Mucosa of rectum (tissue), 2 donors: ENCODE results near the gene TRIAP1.
A peak's percentile ranks its signal among the peaks of the same experiment; 100 is the strongest.

Source experiments
- H3K27ac ChIP-seq, 2 donors: one replicate each; pipeline ENCODE4 v1.7.0; 2013; ENCODE audit warnings: inconsistent platforms in 2 of 2, low read depth in 2 of 2, low read length in 2 of 2
- H3K27me3 ChIP-seq, 2 donors: one replicate each; pipeline ENCODE4 v1.7.0; 2013; ENCODE audit warnings: low read length in 2 of 2; ENCODE audit not compliant: control insufficient read depth in 2 of 2, insufficient read depth in 2 of 2
- H3K36me3 ChIP-seq, 2 donors: one replicate each; pipeline ENCODE4 v1.7.0; 2013; ENCODE audit warnings: low read length in 2 of 2; ENCODE audit not compliant: control insufficient read depth in 2 of 2, insufficient read depth in 2 of 2
- H3K4me1 ChIP-seq, 2 donors: one replicate each; pipeline ENCODE4 v1.7.0; 2013; ENCODE audit warnings: low read length in 2 of 2, mild to moderate bottlenecking in 1 of 2; ENCODE audit not compliant: control insufficient read depth in 2 of 2, insufficient read depth in 2 of 2
- H3K4me3 ChIP-seq, 2 donors: one replicate each; pipeline ENCODE4 v1.7.0; 2013; ENCODE audit warnings: low read length in 2 of 2
- H3K9ac ChIP-seq, 2 donors: one replicate each; pipeline ENCODE4 v1.7.0; 2013; ENCODE audit warnings: low read length in 2 of 2, low read depth in 1 of 2, mild to moderate bottlenecking in 1 of 2
- H3K9me3 ChIP-seq, 2 donors: one replicate each; pipeline ENCODE4 v1.7.0; 2013; ENCODE audit warnings: low read length in 2 of 2; ENCODE audit not compliant: control insufficient read depth in 2 of 2
- donor health status: healthy.
- donor health status: Normal muscosa, but diverticular disease.

The TRIAP1 gene

DNA sequence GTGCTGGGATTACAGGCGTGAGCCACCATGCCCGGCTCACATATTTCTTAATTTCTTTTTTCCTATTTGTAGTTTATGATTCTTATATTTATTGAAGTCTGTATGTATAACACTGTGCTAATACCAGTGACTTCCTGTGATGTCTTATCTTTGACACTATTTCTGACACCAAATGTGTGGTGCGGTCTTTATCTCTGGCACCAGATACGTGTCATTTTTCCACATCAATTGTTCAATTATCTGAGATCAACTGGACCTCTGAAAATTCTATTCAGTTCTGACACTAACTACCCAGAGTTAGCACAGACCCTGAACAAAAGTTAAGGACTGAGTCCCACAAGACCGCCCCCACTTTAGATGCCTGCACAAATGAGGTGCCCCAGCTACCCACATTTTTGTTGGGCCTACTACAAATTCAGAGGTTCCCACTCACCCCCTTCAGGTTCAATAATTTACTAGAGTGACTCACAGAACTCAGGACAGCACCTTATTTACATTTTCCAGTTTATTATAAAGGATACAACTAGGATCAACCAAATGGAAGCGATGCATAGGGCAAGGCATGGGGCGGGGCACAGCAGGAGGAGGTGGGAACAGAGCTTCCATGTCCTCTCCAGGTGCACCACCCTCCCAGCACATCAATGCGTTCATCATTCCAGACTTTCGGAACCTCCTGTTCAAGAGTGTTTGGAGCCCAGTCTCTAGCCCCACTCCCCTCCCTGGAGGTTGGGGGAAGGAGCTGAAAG lies 35.0 kb upstream of the TRIAP1 start:
- H3K4me1 ChIP-seq, result peaks cover 0 to 2% of the 10 kb centered on the region in 2 donors
- H3K9me3 ChIP-seq, result no peaks in the 10 kb centered on the region
- no peaks in the 10 kb centered on the region for H3K27me3 ChIP-seq
- no peaks in the 10 kb centered on the region for H3K36me3 ChIP-seq
- H3K27ac ChIP-seq, result no peak overlapping the region
- no peak overlapping the region for H3K4me3 ChIP-seq
- no peak overlapping the region for H3K9ac ChIP-seq

DNA sequence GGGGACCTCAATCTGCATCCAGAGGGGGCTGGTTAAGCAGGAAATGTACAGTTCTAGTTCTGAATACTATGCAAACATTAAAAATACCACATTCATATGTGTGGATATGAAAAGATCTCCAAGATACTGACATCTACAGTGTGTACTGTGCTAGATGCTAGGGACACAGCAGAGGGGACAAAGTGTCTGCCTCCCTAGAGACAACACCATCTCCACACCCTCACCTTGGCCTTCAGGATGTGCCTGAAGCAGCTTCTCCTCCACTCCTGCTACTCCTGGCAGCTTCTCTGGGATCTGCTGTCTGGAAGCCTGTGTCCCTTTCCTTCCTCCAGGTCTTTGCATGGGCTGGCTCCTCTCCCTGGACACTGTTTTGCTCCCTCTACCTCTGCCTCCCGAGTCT lies 34.0 kb upstream of the TRIAP1 start:
- H3K27me3 ChIP-seq, result no peaks in the 10 kb centered on the region
- no peak overlapping the region for H3K9ac ChIP-seq
- H3K4me3 ChIP-seq, result no peak overlapping the region
- no peaks in the 10 kb centered on the region for H3K36me3 ChIP-seq
- H3K27ac ChIP-seq, result no peak overlapping the region
- peaks cover 0 to 2% of the 10 kb centered on the region in 2 donors for H3K4me1 ChIP-seq
- no peaks in the 10 kb centered on the region for H3K9me3 ChIP-seq

DNA sequence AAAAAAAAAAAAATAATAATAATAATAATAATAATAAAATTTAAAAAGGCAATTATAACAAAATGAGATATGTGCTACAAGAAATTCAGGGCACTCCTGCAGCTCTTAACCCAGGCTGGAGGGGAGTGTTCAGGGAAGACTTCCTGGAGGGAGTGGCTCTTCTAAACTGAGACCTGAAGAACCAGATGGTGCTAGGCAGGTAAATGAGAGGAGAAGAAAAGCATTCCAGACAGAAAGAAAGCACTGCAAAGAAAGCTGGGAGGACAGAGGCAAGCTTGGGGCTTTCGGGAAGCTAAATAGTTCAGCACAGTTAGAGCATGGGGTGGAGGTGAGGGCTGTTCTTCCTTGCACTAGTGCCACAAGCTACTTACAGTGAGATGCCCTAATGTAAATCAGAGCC lies 33.3 kb upstream of the TRIAP1 start:
- H3K9me3 ChIP-seq, result no peaks in the 10 kb centered on the region
- H3K27me3 ChIP-seq, result no peaks in the 10 kb centered on the region
- H3K36me3 ChIP-seq, result no peaks in the 10 kb centered on the region
- no peak overlapping the region for H3K27ac ChIP-seq
- H3K4me3 ChIP-seq, result no peak overlapping the region
- peaks cover 0 to 2% of the 10 kb centered on the region in 2 donors for H3K4me1 ChIP-seq
- no peak overlapping the region for H3K9ac ChIP-seq

DNA sequence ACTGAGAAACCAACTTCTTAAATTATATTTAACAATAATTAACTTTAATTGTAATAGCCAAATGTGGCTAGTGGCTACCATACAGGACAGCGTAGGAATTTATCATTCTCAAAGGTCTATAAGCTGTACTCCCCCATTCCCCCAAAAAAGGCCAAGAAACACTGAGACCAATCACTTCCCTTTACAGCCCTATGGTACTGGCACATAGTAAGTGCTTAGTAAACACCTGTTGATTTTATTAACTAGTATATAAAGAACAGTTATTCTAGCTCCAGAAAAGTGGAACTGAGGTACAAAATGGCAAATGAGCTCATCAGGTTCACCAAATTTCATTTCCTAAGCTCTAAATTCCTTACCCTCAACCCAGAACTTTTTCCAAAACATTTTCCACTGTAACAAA lies 29.5 kb upstream of the TRIAP1 start:
- H3K27me3 ChIP-seq, result no peaks in the 10 kb centered on the region
- H3K27ac ChIP-seq, result no peak overlapping the region
- H3K4me1 ChIP-seq, result no peaks in the 10 kb centered on the region

DNA sequence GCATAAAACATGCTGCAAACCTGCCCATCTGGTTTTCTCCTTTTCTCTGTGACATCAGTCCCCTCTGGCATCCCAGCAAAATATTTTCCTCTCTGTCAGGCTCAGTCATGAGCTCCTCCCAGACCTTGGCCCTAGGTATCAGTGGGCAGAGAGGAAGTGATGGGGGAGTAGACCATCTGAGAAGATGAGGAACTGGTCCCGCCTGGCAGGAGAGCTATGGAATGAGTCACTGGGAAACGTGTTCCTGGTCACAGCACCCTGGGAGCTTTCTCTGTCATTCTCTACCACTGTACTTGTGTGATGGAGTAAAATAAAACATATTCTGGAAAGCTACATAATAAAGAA lies 28.4 kb upstream of the TRIAP1 start:
- H3K9me3 ChIP-seq, result no peaks in the 10 kb centered on the region
- H3K9ac ChIP-seq, result no peak overlapping the region
- H3K27me3 ChIP-seq, result no peaks in the 10 kb centered on the region
- no peak overlapping the region for H3K27ac ChIP-seq
- peaks cover 7% of the 10 kb centered on the region in 2 donors for H3K4me1 ChIP-seq
- no peak overlapping the region for H3K4me3 ChIP-seq
- H3K36me3 ChIP-seq, result no peaks in the 10 kb centered on the region

More for the DNA sequence above, 29.5 kb upstream of the TRIAP1 start:
- no peaks in the 10 kb centered on the region for H3K36me3 ChIP-seq
- H3K4me3 ChIP-seq, result no peak overlapping the region
- no peak overlapping the region for H3K9ac ChIP-seq
- H3K9me3 ChIP-seq, result no peaks in the 10 kb centered on the region

DNA sequence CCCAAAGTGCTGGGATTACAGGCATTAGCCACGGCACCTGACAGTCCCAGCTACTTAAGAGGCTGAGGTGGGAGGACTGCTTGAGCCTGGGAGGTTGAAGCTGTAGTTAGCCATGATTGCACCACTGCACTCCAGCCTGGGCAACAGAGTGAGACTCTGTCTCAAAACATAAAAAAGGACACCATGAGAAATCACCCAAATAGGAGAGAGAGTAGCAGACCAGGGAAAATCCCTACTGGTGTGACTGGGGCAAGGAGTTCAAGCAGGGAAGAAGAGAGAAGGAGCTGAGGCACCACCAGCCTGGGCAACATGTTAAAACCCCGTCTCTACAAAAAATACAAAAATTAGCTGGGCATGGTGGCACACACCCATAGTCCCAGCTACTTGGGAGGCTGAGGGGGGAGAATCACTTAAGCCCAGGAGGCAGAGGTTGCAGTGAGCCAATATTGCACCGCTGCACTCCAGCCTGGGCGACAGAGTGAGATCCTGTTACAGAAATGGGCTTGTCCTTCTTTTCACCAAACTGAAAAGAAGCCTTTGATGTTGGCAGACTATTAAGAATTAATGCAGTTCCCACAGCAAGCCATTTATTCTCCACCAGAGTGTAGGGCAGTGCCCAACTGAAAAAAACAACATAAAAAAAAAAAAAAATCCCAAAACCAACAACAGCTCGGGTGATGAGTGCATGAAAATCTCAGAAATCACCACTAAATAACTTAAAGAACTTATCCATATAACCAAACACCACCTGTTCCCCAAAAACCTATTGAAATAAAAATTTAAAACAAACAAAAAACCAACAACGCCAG lies 27.8 kb upstream of the TRIAP1 start:
- Histone ChIP-seq H3K4me1 (peaks cover 7% of the 10 kb centered on the region in 2 donors), H3K4me3 (no peak overlapping the region), H3K36me3 (no peaks in the 10 kb centered on the region), H3K9me3 (no peaks in the 10 kb centered on the region), H3K27me3 (no peaks in the 10 kb centered on the region), H3K27ac (no peak overlapping the region), H3K9ac (no peak overlapping the region)

DNA sequence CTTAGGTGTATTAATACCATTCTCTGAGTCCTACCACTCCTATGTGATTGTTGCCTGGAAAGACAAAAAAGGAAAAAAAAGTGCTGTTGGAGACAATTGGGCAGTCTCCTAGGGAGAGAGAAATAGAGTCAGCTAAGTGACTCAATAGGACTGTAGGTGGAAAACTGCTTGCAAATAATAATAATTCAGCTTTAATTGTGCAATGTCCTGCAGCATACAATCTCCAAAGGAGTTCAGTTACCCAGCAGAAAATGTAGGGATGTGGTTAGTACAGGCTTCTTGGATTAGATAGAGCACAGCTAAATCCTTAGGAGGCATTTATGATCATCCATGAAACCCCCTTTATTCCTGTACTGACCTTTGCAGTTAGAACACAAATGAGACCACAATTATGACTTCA lies 26.3 kb upstream of the TRIAP1 start:
- Histone ChIP-seq H3K4me1 (peaks cover 11 to 14% of the 10 kb centered on the region in 2 donors), H3K27me3 (no peaks in the 10 kb centered on the region), H3K9ac (no peak overlapping the region), H3K9me3 (no peaks in the 10 kb centered on the region), H3K36me3 (peaks cover 0 to 1% of the 10 kb centered on the region in 2 donors), H3K4me3 (no peak overlapping the region), H3K27ac (no peak overlapping the region)

DNA sequence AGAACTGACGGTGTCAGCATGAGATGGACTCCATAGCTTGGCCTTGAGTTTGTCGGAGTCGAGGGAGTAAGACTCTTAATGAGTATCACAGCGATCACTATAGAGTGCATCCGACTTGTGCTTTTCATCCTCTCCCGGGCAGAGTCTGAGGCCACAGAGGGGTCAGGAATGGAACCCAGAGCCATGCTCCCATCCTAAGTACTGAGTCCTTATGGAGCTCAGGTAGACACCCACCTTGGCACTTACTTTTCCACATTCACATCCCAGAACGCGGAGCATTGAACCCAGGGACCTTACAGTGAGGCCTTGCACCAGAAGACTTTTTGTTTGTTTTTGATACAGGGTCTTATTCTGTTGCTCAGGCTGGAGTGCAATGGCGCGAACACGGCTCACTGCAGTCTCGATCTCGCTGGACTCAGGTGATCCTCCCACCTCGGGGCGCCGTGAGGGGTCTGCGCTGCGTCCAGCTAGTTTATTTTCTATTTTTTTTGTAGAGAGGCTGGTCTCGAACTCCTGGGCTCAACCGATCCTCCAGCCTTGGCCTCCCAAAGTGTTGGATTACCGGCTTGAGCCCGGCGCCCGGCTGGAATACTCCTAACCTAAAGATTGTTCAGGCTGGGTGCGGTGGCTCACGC lies 24.1 kb upstream of the TRIAP1 start:
- H3K27ac ChIP-seq, result peak overlapping the region; percentile 86 to 88
- H3K9ac ChIP-seq, result peak overlapping the region; percentile 66 to 93
- H3K9me3 ChIP-seq, result no peaks in the 10 kb centered on the region
- H3K36me3 ChIP-seq, result peaks cover 3 to 7% of the 10 kb centered on the region in 2 donors
- peak overlapping the region; percentile 85 to 94 for H3K4me3 ChIP-seq
- peaks cover 11 to 17% of the 10 kb centered on the region in 2 donors for H3K4me1 ChIP-seq
- H3K27me3 ChIP-seq, result no peaks in the 10 kb centered on the region

DNA sequence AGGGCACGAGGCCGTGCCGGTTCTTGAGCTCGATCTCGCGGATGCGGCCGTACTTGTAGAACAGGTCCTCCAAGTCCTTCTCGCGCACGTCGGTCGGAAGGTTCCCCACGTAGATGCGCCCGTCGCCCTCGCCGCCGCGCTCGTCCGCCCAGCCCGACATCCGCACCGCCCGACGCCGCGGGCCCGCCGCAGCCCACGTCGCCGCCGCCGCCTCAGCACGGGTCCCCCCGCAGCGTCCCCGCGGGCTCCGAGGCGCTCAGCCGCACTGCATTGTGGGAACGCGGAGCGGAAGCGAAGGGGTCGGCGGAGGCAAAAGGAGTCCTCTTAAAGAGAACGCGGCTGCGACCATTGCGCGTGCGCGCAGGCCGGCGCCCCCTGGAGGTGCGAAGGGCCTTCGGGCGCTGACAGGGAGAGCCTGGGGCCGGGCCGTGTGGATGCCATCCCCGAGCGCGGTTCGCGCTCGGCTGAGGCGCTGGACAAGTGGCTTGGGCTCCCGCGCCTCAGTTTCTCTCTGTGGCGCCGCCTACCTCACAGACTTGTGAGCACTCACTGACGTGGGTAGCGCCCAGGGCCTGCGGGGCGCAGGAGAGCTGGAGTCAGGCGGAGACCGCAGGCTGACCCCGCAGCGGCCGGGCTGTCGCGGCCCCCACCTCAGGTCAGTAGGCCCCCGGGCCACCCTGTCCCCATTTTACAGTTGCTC lies 23.4 kb upstream of the TRIAP1 start, which contains the start of gene SRSF9:
Gene SRSF9, minus strand, starts transcription at position 299 of the 700 bp plus-strand sequence. Its CDS starts 139 bp downstream, at position 160.
- H3K4me1 ChIP-seq, result peaks cover 11 to 17% of the 10 kb centered on the region in 2 donors
- H3K9ac ChIP-seq, result peak within 1 kb of the TSS; percentile 79 to 93
- H3K9me3 ChIP-seq, result no peaks in the 10 kb centered on the region
- no peaks in the 10 kb centered on the region for H3K27me3 ChIP-seq
- peaks cover 8 to 13% of the 10 kb centered on the region in 2 donors for H3K36me3 ChIP-seq
- H3K4me3 ChIP-seq, result peak within 1 kb of the TSS; percentile 85 to 94
- H3K27ac ChIP-seq, result peak within 1 kb of the TSS; percentile 86 to 88
